ENCODE results near the gene RNF187. TPM values are rescaled to one million over a fixed set of nuclear protein-coding genes. Genes with fewer than 3 reads are reported as not detected.

The RNF187 gene
- total RNA-seq, 1 donor from 2014 or later = 156 TPM

DNA sequence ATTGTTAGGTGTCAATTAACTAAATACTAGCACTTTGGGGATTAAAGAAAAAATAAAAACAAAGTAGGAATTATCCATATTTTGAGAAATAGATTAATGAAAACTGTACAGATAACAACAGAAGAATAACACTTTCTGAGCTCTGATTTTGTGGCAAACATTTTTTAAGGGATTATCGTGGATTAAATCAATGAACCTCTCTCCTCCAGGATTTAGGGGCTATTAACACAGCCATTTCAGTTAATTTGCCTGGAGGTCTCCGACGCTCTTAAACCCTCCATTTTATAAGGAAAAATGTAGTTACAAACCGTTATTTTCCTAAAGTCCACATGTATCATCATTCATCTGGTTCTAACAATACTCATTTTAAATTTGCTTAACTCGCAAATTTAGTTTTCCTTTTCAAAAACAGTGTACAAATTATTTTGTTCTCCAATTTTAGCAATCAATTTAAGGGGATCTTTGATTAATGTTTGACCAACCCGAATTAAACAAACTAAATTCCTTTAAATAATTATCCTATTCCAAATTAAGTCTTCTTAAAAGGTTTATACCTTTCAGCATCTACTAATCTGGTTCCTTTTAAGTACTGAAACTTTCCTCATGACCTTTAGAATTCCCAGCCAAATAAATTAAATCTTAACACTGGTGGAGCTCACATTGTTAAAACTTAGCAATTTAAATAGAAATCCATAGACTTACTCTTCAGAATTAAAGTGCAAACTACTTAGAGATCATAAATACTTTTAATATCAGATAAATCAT is 30.7 kb upstream of the RNF187 start:
- Mint-ChIP-seq H3K9me3 (ENCODE audit: unreplicated experiment) (no peaks in the 10 kb centered on the region), H3K4me1 (ENCODE audit: unreplicated experiment) (peaks cover 31% of the 10 kb centered on the region), H3K27ac (ENCODE audit: unreplicated experiment) (peak overlapping the region; percentile 97), H3K36me3 (ENCODE audit: unreplicated experiment) (peaks cover 9% of the 10 kb centered on the region), H3K27me3 (ENCODE audit: unreplicated experiment) (peaks cover 8% of the 10 kb centered on the region), H3K4me3 (ENCODE audit: unreplicated experiment) (peak overlapping the region; percentile 97)
- TF ChIP-seq, protein P1, sequence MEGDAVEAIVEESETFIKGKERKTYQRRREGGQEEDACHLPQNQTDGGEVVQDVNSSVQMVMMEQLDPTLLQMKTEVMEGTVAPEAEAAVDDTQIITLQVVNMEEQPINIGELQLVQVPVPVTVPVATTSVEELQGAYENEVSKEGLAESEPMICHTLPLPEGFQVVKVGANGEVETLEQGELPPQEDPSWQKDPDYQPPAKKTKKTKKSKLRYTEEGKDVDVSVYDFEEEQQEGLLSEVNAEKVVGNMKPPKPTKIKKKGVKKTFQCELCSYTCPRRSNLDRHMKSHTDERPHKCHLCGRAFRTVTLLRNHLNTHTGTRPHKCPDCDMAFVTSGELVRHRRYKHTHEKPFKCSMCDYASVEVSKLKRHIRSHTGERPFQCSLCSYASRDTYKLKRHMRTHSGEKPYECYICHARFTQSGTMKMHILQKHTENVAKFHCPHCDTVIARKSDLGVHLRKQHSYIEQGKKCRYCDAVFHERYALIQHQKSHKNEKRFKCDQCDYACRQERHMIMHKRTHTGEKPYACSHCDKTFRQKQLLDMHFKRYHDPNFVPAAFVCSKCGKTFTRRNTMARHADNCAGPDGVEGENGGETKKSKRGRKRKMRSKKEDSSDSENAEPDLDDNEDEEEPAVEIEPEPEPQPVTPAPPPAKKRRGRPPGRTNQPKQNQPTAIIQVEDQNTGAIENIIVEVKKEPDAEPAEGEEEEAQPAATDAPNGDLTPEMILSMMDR (IDR thresholded peaks at IDR 0.05) = no peak
- no peak for DNase-seq (ENCODE audit: extremely low spot score, unreplicated experiment)

DNA sequence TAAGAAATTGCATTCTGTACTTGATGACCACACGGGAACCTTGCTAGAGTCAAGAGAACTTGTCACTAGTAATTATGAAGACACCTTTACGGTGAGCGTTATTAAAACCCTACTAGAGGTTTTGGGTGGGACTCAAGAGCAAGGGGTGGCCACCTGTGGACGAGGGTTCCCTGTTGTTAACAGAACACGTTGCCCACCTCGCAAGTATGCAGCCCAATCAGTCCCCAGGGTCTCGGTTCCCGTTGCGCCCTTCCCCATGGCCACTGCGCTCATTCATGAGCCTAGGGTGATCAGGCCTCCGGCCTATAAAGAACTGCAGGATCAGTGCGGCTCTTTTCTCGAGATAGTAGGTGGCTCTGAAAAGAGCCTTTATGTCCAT is 30.2 kb upstream of the RNF187 start:
- H3K36me3 Mint-ChIP-seq (ENCODE audit: unreplicated experiment) = peaks cover 9% of the 10 kb centered on the region
- peaks cover 31% of the 10 kb centered on the region for H3K4me1 Mint-ChIP-seq (ENCODE audit: unreplicated experiment)
- TF ChIP-seq, protein P1 (IDR thresholded peaks at IDR 0.05) = no peak
- H3K27me3 Mint-ChIP-seq (ENCODE audit: unreplicated experiment) = peaks cover 12% of the 10 kb centered on the region
- H3K4me3 Mint-ChIP-seq (ENCODE audit: unreplicated experiment) = peak overlapping the region; percentile 97
- no peak for DNase-seq (ENCODE audit: extremely low spot score, unreplicated experiment)
- H3K9me3 Mint-ChIP-seq (ENCODE audit: unreplicated experiment) = no peaks in the 10 kb centered on the region
- H3K27ac Mint-ChIP-seq (ENCODE audit: unreplicated experiment) = peak overlapping the region; percentile 97

DNA sequence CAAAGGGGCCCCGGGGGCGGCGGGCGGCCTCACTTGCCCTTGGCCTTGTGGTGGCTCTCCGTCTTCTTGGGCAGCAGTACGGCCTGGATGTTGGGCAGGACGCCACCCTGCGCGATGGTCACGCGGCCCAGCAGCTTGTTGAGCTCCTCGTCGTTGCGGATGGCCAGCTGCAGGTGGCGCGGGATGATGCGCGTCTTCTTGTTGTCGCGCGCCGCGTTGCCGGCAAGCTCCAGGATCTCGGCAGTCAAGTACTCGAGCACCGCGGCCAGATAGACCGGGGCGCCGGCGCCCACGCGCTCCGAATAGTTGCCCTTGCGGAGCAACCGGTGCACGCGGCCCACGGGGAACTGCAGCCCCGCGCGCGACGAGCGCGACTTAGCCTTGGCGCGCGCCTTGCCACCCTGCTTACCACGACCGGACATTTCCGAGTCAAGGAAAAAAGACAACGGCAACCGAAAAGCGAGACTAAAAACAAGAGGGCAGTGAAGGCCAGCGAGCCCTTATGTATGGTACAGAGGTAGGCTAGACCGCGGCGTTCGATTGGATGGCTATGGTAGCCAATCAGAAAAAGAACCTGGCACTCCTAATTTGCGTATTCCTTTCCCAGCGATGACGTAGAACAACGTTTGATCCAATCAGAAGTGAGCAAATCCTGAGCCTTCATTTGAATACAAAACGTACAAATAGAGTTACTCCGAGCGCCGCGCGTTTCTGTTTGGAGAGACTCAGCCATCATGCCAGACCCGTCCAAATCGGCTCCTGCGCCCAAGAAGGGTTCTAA is 29.6 kb upstream of the RNF187 start:
- H3K36me3 Mint-ChIP-seq (ENCODE audit: unreplicated experiment) = peaks cover 9% of the 10 kb centered on the region
- peak; percentile 94 for DNase-seq (ENCODE audit: extremely low spot score, unreplicated experiment)
- H3K4me3 Mint-ChIP-seq (ENCODE audit: unreplicated experiment) = peak overlapping the region; percentile 97
- peaks cover 16% of the 10 kb centered on the region for H3K27me3 Mint-ChIP-seq (ENCODE audit: unreplicated experiment)
- H3K4me1 Mint-ChIP-seq (ENCODE audit: unreplicated experiment) = peaks cover 31% of the 10 kb centered on the region
- TF ChIP-seq, protein P1 (IDR thresholded peaks at IDR 0.05) = peak; percentile 51
- H3K27ac Mint-ChIP-seq (ENCODE audit: unreplicated experiment) = peak overlapping the region; percentile 97
- H3K9me3 Mint-ChIP-seq (ENCODE audit: unreplicated experiment) = no peaks in the 10 kb centered on the region

DNA sequence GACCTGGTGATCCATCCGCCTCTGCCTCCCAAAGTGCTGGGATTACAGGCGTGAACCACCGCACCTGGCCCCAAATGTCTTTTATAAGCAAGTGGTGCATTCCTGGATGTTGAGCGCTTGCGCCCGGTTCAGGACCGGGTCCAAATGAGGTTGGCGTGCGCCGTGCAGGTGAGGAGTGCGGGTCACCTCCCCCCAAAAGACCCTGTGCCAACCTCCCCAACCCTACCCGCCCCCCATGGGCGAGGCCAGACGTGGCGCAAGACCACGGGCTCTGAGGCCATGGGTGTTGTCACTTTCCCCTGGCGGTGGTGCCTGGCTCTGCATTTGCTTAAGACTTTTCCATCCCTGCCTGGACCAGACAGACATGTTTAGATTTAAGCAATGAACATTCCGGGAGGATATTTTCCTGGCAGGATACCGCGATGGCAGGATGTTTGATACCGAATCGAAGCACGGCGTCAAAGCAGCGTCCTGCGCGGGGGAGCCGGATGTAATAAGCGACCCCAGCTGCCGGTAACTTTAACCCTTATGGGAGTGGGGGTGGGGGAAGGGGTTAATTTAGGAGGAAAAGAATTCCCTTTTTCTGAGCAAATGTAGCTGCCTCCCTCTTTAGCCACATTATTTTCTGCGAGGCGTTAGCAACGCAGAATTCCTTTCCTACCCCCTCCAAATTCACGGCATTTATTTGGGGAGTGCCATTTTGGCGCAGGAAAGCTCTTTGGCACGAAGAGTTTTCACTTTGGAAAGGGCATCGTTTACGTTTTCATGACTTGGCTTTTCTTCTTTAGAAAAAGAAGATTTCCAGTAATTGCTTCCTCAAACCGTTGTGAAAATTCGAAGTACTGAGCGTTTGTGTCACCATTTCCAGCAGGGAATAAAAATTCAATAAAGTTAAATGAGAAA is 27.8 kb upstream of the RNF187 start:
- Mint-ChIP-seq H3K27ac (ENCODE audit: unreplicated experiment) (peak overlapping the region; percentile 97), H3K4me3 (ENCODE audit: unreplicated experiment) (peak overlapping the region; percentile 97), H3K4me1 (ENCODE audit: unreplicated experiment) (peaks cover 40% of the 10 kb centered on the region), H3K27me3 (ENCODE audit: unreplicated experiment) (peaks cover 29% of the 10 kb centered on the region), H3K9me3 (ENCODE audit: unreplicated experiment) (no peaks in the 10 kb centered on the region), H3K36me3 (ENCODE audit: unreplicated experiment) (peaks cover 2% of the 10 kb centered on the region)
- TF ChIP-seq, protein P1 (IDR thresholded peaks at IDR 0.05) = peak; percentile 88
- DNase-seq (ENCODE audit: extremely low spot score, unreplicated experiment) = no peak
